PC-9 (cell line): ENCODE results near the gene PBX3. TPM values are rescaled to one million over a fixed set of nuclear protein-coding genes. Genes with fewer than 3 reads are reported as not detected.

Source experiments
- BruUV-seq: library from RNA; stranded (reverse); fragments of 400-500 nt; replicated peaks from 2 replicates; lab custom pipeline; 2021; lab: Mats Ljungman, UMichigan
- CTCF ChIA-PET: fragments of 300-600 bp; sonication (Branson Sonifier 250); formaldehyde crosslinking; loops from one replicate; lab custom pipeline; 2022; ENCODE audit warnings: antibody characterized with exemption; lab: Charles Lee
- POLR2A ChIA-PET: fragments of 300-600 bp; sonication (Branson Sonifier 250); formaldehyde crosslinking; loops from one replicate; lab custom pipeline; 2022; ENCODE audit warnings: antibody characterized with exemption; ENCODE audit not compliant: unreplicated experiment; lab: Charles Lee
- DNase-seq, 2 experiments: peaks; one replicate each; pipeline versions ENCODE4 v3.0.0 to v3.0.0-alpha.2; 2015 to 2022; ENCODE audit warnings: mixed read lengths in 1 of 2
- H2AFZ ChIP-seq: fragments of 200-600 bp; sonication (generic); 2 replicates; pipeline ENCODE4 v1.8.1; 2017; ENCODE audit warnings: antibody characterized with exemption
- H3F3A ChIP-seq: fragments of 200-600 bp; sonication (generic); 2 replicates; pipeline ENCODE4 v1.8.1; 2017; ENCODE audit warnings: antibody characterized with exemption, mild to moderate bottlenecking, low read depth; ENCODE audit not compliant: insufficient read depth
- H3K27ac ChIP-seq: fragments of 200-600 bp; sonication (generic); 2 replicates; pipeline ENCODE4 v1.6.1; 2016; ENCODE audit warnings: mixed run types
- H3K27me3 ChIP-seq: fragments of 200-600 bp; sonication (generic); 2 replicates; pipeline ENCODE4 v1.6.1; 2016; ENCODE audit warnings: low read depth, mixed run types; ENCODE audit not compliant: insufficient read depth
- H3K36me3 ChIP-seq: fragments of 200-600 bp; sonication (generic); 2 replicates; pipeline ENCODE4 v1.6.1; 2016; ENCODE audit warnings: low read depth, mixed run types
- H3K4me1 ChIP-seq: fragments of 200-600 bp; sonication (generic); replicated peaks from 2 replicates; pipeline ENCODE4 v1.6.1; 2016; ENCODE audit warnings: mixed run types; ENCODE audit not compliant: insufficient read depth
- H3K4me2 ChIP-seq: fragments of 200-600 bp; sonication (generic); 2 replicates; pipeline ENCODE4 v1.6.1; 2017; ENCODE audit warnings: mixed run types
- H3K4me3 ChIP-seq: fragments of 200-600 bp; sonication (generic); 2 replicates; pipeline ENCODE4 v1.6.1; 2016; ENCODE audit warnings: mixed run types
- H3K79me2 ChIP-seq: fragments of 200-600 bp; sonication (generic); 2 replicates; pipeline ENCODE4 v1.6.1; 2017; ENCODE audit warnings: low read depth, mixed run types
- H3K9me2 ChIP-seq: fragments of 200-600 bp; sonication (generic); 2 replicates; pipeline ENCODE4 v1.8.1; 2017; ENCODE audit warnings: mild to moderate bottlenecking; ENCODE audit not compliant: insufficient read depth
- H3K9me3 ChIP-seq: fragments of 200-600 bp; sonication (generic); 2 replicates; pipeline ENCODE4 v1.8.1; 2016; ENCODE audit warnings: low read depth; ENCODE audit not compliant: insufficient read depth
- H4K20me1 ChIP-seq: fragments of 200-600 bp; sonication (generic); 2 replicates; pipeline ENCODE4 v1.8.1; 2017; ENCODE audit not compliant: insufficient read depth
- CTCF ChIP-seq: fragments of 200-600 bp; sonication (generic); conservative IDR thresholded peaks from 2 replicates; pipeline ENCODE4 v1.6.1; 2017; ENCODE audit warnings: mixed run types, antibody characterized with exemption, mild to moderate bottlenecking, moderate library complexity
- EZH2 ChIP-seq: fragments of 200-600 bp; sonication (generic); IDR thresholded peaks from 2 replicates; pipeline ENCODE4 v1.8.0; 2017; ENCODE audit warnings: antibody characterized with exemption, low read depth
- intact Hi-C: fragments of 100-400 bp; cut with micrococcal nuclease; formaldehyde crosslinking; loops from one replicate; pipeline ENCODE4 v1.10.0; 2022; ENCODE audit not compliant: unreplicated experiment
- total RNA-seq: library from RNA; stranded (reverse); gene quantifications from 2 replicates; pipeline ENCODE4 v1.2.3, GENCODE V29; 2021

Gene PBX3
- total RNA-seq, 1 experiment from 2014 or later, result 18.3 TPM

DNA sequence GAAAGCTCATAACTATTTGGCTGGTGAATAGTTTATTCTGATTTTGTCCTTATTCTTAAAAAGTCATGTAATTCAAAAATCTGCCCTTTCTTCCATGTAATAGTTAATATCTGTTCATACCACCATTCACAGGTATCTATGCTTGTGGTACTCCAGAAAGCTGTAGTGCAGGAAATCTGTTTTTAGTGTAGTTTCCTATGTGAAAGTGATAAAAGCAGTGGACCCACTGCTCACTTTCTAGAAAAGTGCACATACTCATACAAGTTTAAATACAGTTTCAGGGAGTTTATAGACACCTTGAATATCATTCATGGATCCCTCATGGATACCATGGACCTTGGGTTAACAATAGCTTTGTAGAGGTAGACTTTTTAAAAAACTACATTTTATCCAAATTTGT lies 20.2 kb downstream of the PBX3 start:
- no peak overlapping the region for H2AFZ ChIP-seq
- H3K4me1 ChIP-seq, result no peaks in the 10 kb centered on the region
- intact Hi-C loops, result no loop called here
- no peaks in the 10 kb centered on the region for H3K9me2 ChIP-seq
- no peaks in the 10 kb centered on the region for H3F3A ChIP-seq
- H4K20me1 ChIP-seq, result no peaks in the 10 kb centered on the region
- no peak for DNase-seq
- H3K79me2 ChIP-seq, result no peaks in the 10 kb centered on the region
- H3K4me3 ChIP-seq, result no peak overlapping the region
- POLR2A ChIA-PET, result interaction anchor here (0.6 kb wide), 1 partner anchor 510 kb away, joined by 10 read pairs; no protein-coding TSS in a partner anchor
- no peak overlapping the region for H3K4me2 ChIP-seq
- H3K27ac ChIP-seq, result no peak overlapping the region
- CTCF ChIA-PET, result no interaction called here
- no peaks in the 10 kb centered on the region for H3K27me3 ChIP-seq
- no peak for TF ChIP-seq EZH2
- TF ChIP-seq CTCF, result no peak
- no peaks in the 10 kb centered on the region for H3K36me3 ChIP-seq
- BruUV-seq, result no TSS peak
- no peaks in the 10 kb centered on the region for H3K9me3 ChIP-seq

DNA sequence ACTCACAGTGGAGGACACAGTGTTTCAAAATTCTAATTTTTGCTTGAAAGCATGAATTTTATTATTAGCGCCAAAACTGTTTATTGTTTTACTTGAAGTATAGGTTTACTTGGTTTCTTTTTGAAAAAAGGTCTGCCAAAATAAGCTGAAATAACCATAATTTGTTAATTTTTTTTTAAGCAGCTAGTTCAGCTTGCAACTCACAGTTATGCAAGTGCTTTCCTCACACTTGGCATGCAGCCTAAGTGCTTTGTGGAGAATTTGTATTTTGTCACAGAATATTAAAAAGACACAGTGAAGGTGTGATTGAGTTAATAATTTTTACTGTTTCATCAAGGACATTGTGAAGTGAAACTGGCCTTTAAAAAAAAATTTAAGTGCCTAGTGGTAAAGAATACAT lies 21.6 kb downstream of the PBX3 start:
- no peaks in the 10 kb centered on the region for H3K79me2 ChIP-seq
- intact Hi-C loops, result no loop called here
- POLR2A ChIA-PET, result no interaction called here
- TF ChIP-seq CTCF, result no peak
- no peak for TF ChIP-seq EZH2
- no peaks in the 10 kb centered on the region for H3K4me1 ChIP-seq
- H3K9me3 ChIP-seq, result no peaks in the 10 kb centered on the region
- H3K27ac ChIP-seq, result no peak overlapping the region
- H4K20me1 ChIP-seq, result no peaks in the 10 kb centered on the region
- H3K36me3 ChIP-seq, result no peaks in the 10 kb centered on the region
- H2AFZ ChIP-seq, result no peak overlapping the region; the same call in 1 of the 2 replicates
- no peaks in the 10 kb centered on the region for H3F3A ChIP-seq
- H3K27me3 ChIP-seq, result no peaks in the 10 kb centered on the region
- H3K4me2 ChIP-seq, result no peak overlapping the region
- no peak for DNase-seq
- CTCF ChIA-PET, result no interaction called here
- no TSS peak for BruUV-seq
- H3K4me3 ChIP-seq, result no peak overlapping the region
- no peaks in the 10 kb centered on the region for H3K9me2 ChIP-seq

DNA sequence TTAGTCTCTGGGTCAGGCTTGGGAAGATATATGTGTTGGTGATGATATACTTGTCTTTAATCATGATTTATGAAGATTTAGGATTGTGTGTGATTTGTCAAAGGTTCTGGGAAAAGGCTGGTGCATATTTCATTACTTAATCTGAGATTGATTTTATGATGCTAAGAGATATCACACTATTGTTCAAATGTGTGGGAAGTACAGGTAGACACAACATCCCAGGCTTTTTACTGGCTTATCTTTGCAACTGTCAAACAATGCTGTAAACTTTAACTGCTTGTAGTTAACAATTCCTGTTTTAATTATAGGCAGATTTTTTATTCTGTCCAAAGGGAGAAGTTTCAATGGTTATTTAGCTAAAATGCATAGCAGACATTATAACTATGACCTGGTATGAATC lies 23.9 kb downstream of the PBX3 start:
- POLR2A ChIA-PET, result no interaction called here
- CTCF ChIA-PET, result no interaction called here
- no peak overlapping the region for H3K4me3 ChIP-seq
- no peaks in the 10 kb centered on the region for H3K27me3 ChIP-seq
- H3K79me2 ChIP-seq, result no peaks in the 10 kb centered on the region
- H3K9me2 ChIP-seq, result no peaks in the 10 kb centered on the region
- no TSS peak for BruUV-seq
- H3K4me2 ChIP-seq, result no peak overlapping the region
- TF ChIP-seq EZH2 (no peak), CTCF (no peak)
- H3F3A ChIP-seq, result no peaks in the 10 kb centered on the region
- intact Hi-C loops, result no loop called here
- no peaks in the 10 kb centered on the region for H3K9me3 ChIP-seq
- no peak overlapping the region for H2AFZ ChIP-seq
- no peak for DNase-seq
- no peak overlapping the region for H3K27ac ChIP-seq
- no peaks in the 10 kb centered on the region for H3K36me3 ChIP-seq
- no peaks in the 10 kb centered on the region for H4K20me1 ChIP-seq
- no peaks in the 10 kb centered on the region for H3K4me1 ChIP-seq
